Neural cell (in vitro differentiated cells): Measurements from ENCODE around the gene MS4A12. TPM values are rescaled to one million over a fixed set of nuclear protein-coding genes. Genes with fewer than 3 reads are reported as not detected.

Experiments used
- H2AFZ ChIP-seq: fragments of 200-600, 300-800 bp; sonication (generic), shearing (Covaris generic); 2 replicates; pipeline ENCODE4 v1.6.0; 2014; ENCODE audit warnings: low read depth, mild to moderate bottlenecking, antibody characterized with exemption, low read length, moderate library complexity
- H3F3A ChIP-seq: fragments of 200-600 bp; shearing (Covaris generic); 2 replicates; pipeline ENCODE4 v1.6.1; 2016; ENCODE audit warnings: mild to moderate bottlenecking, moderate library complexity, mixed read lengths, antibody characterized with exemption, low read length; ENCODE audit not compliant: insufficient read depth, poor library complexity, severe bottlenecking
- H3K27ac ChIP-seq: fragments of 200-600, 300-800 bp; sonication (generic), shearing (Covaris generic); 2 replicates; pipeline ENCODE4 v1.5.1; 2014; ENCODE audit warnings: mild to moderate bottlenecking, low read length, moderate library complexity
- H3K27me3 ChIP-seq: fragments of 300-800, 200-600 bp; sonication (generic), shearing (Covaris generic); 2 replicates; pipeline ENCODE4 v1.6.0; 2014; ENCODE audit warnings: mild to moderate bottlenecking, low read depth, low read length, moderate library complexity; ENCODE audit not compliant: insufficient read depth
- H3K36me3 ChIP-seq: fragments of 300-800, 200-600 bp; sonication (generic), shearing (Covaris generic); 2 replicates; pipeline ENCODE4 v1.5.1; 2014; ENCODE audit warnings: mild to moderate bottlenecking, antibody characterized with exemption, low read length, moderate library complexity; ENCODE audit not compliant: insufficient read depth
- H3K4me2 ChIP-seq: fragments of 300-800, 200-600 bp; sonication (generic), shearing (Covaris generic); 2 replicates; pipeline ENCODE4 v1.6.0; 2014; ENCODE audit warnings: mild to moderate bottlenecking, low read length
- H3K4me3 ChIP-seq: fragments of 300-800, 200-600 bp; sonication (generic), shearing (Covaris generic); 2 replicates; pipeline ENCODE4 v1.5.1; 2014; ENCODE audit warnings: mild to moderate bottlenecking, low read length, moderate library complexity
- H3K79me2 ChIP-seq: fragments of 200-600 bp; shearing (Covaris generic); replicated peaks from 2 replicates; pipeline ENCODE4 v1.6.0; 2014; ENCODE audit warnings: mild to moderate bottlenecking, low read length, moderate library complexity; ENCODE audit not compliant: insufficient read depth
- H3K9ac ChIP-seq: fragments of 300-800, 200-600 bp; sonication (generic), shearing (Covaris generic); 2 replicates; pipeline ENCODE4 v1.6.1; 2016; ENCODE audit warnings: mild to moderate bottlenecking, low read length, mixed read lengths
- H3K9me2 ChIP-seq: fragments of 200-600 bp; shearing (Covaris generic); 2 replicates; pipeline ENCODE4 v1.6.1; 2016; ENCODE audit warnings: mild to moderate bottlenecking, low read length, mixed read lengths; ENCODE audit not compliant: insufficient read depth
- H3K9me3 ChIP-seq: fragments of 200-600, 300-800 bp; sonication (generic), shearing (Covaris generic); 2 replicates; pipeline ENCODE4 v1.6.1; 2016; ENCODE audit warnings: mild to moderate bottlenecking, mixed run types, low read length, moderate library complexity, mixed read lengths
- H4K20me1 ChIP-seq: fragments of 200-600 bp; shearing (Covaris generic); 2 replicates; pipeline ENCODE4 v1.6.1; 2016; ENCODE audit warnings: mild to moderate bottlenecking, mixed run types; ENCODE audit not compliant: insufficient read depth
- CTCF ChIP-seq: fragments of 450-650 bp; IDR thresholded peaks from 2 replicates; pipeline ENCODE4 v1.5.1; 2014; ENCODE audit warnings: antibody characterized with exemption, mild to moderate bottlenecking, moderate library complexity; ENCODE audit not compliant: poor library complexity, severe bottlenecking
- EP300 ChIP-seq: fragments of 450-650 bp; conservative IDR thresholded peaks from 2 replicates; pipeline ENCODE4 v1.6.1; 2014; ENCODE audit warnings: antibody characterized with exemption, mild to moderate bottlenecking, moderate library complexity; ENCODE audit not compliant: poor library complexity, severe bottlenecking
- EZH2 ChIP-seq: fragments of 200-600, 300-800 bp; shearing (Covaris generic), sonication (generic); IDR thresholded peaks from 2 replicates; pipeline ENCODE4 v1.6.1; 2014; ENCODE audit warnings: antibody characterized with exemption, low read length, borderline replicate concordance, mild to moderate bottlenecking; ENCODE audit not compliant: insufficient read depth, poor library complexity, severe bottlenecking
- MXI1 ChIP-seq: fragments of 450-650 bp; conservative IDR thresholded peaks from 2 replicates; pipeline ENCODE4 v1.6.1; 2014; ENCODE audit warnings: antibody characterized with exemption, mild to moderate bottlenecking; ENCODE audit not compliant: poor library complexity, severe bottlenecking
- POLR2AphosphoS5 ChIP-seq: IDR thresholded peaks from 2 replicates; pipeline ENCODE4 v1.6.1; 2012
- RAD21 ChIP-seq: fragments of 450-650 bp; conservative IDR thresholded peaks from 2 replicates; pipeline ENCODE4 v1.6.1; 2014; ENCODE audit warnings: antibody characterized with exemption, mild to moderate bottlenecking, moderate library complexity
- REST ChIP-seq: IDR thresholded peaks from 2 replicates; pipeline ENCODE4 v1.6.1; 2012; ENCODE audit warnings: borderline replicate concordance
- SMC3 ChIP-seq: fragments of 450-650 bp; conservative IDR thresholded peaks from 2 replicates; pipeline ENCODE4 v1.6.1; 2014; ENCODE audit warnings: antibody characterized with exemption, mild to moderate bottlenecking, moderate library complexity; ENCODE audit not compliant: poor library complexity
- TAF1 ChIP-seq: IDR thresholded peaks from 2 replicates; pipeline ENCODE4 v1.6.1; 2012; ENCODE audit warnings: low read depth
- polyA plus RNA-seq: library from polyadenylated mRNA; depleted of rRNA; stranded (reverse); fragments of >200 nt; gene quantifications from 2 replicates; pipeline ENCODE4 v1.2.3, GENCODE V29; 2014

MS4A12 gene
- polyA plus RNA-seq, 1 donor from 2014 or later: not detected

GRCh38 chr11:60455531-60456042 is 37.0 kb upstream of the MS4A12 start, which contains the start of gene MS4A1:
Gene MS4A1, plus strand, starts transcription at chr11:60455847. Its CDS starts 6,528 bp downstream, at chr11:60462375.
- H3F3A ChIP-seq: no peaks in the 10 kb centered on the region
- no peaks in the 10 kb centered on the region for H3K79me2 ChIP-seq
- no peak within 1 kb of the TSS for H3K27ac ChIP-seq
- no peak within 1 kb of the TSS for H3K4me2 ChIP-seq
- H3K9me2 ChIP-seq: no peaks in the 10 kb centered on the region
- H2AFZ ChIP-seq: no peak within 1 kb of the TSS
- TF ChIP-seq EZH2 (no peak), REST (no peak), MXI1 (no peak), CTCF (no peak), SMC3 (no peak), EP300 (no peak), RAD21 (no peak), POLR2AphosphoS5 (no peak)
- no peaks in the 10 kb centered on the region for H3K36me3 ChIP-seq
- H3K9ac ChIP-seq: no peak within 1 kb of the TSS
- H3K4me3 ChIP-seq: no peak within 1 kb of the TSS
- H3K27me3 ChIP-seq: no peaks in the 10 kb centered on the region
- H3K9me3 ChIP-seq: no peaks in the 10 kb centered on the region
- H4K20me1 ChIP-seq: no peaks in the 10 kb centered on the region

- Histone ChIP-seq H3K9ac (no peak overlapping the region), H3K4me2 (no peak overlapping the region), H3K9me2 (no peaks in the 10 kb centered on the region), H3K27ac (no peak overlapping the region), H3F3A (no peaks in the 10 kb centered on the region), H3K79me2 (no peaks in the 10 kb centered on the region), H2AFZ (no peak overlapping the region), H3K4me3 (no peak overlapping the region), H3K27me3 (no peaks in the 10 kb centered on the region), H3K36me3 (no peaks in the 10 kb centered on the region), H4K20me1 (no peaks in the 10 kb centered on the region), H3K9me3 (no peaks in the 10 kb centered on the region)
- TF ChIP-seq EP300: no peak
- TF ChIP-seq REST: no peak
- no peak for TF ChIP-seq MXI1
- no peak for TF ChIP-seq RAD21
- no peak for TF ChIP-seq TAF1
- no peak for TF ChIP-seq POLR2AphosphoS5
- TF ChIP-seq EZH2: no peak
- TF ChIP-seq CTCF: no peak
- TF ChIP-seq SMC3: no peak
Measured at GRCh38 chr11:60457576-60457975, 35.0 kb upstream of the MS4A12 start.
